Mesendoderm (in vitro differentiated cells): ENCODE data around the gene AGXT2.

Source experiments
- DNase-seq: peaks from one replicate; pipeline ENCODE4 v3.0.0; 2013
- H2AK5ac ChIP-seq: 2 replicates; pipeline ENCODE4 v1.6.1; 2013; ENCODE audit warnings: low read length, inconsistent platforms
- H2BK120ac ChIP-seq: 2 replicates; pipeline ENCODE4 v1.6.1; 2013; ENCODE audit warnings: low read depth, mild to moderate bottlenecking, low read length, moderate library complexity, mixed read lengths
- H2BK15ac ChIP-seq: replicated peaks from 2 replicates; pipeline ENCODE4 v1.6.1; 2013; ENCODE audit warnings: low read depth, mild to moderate bottlenecking, moderate library complexity
- H2BK5ac ChIP-seq: 2 replicates; pipeline ENCODE4 v1.6.1; 2013; ENCODE audit warnings: low read length, inconsistent platforms
- H3K18ac ChIP-seq: 2 replicates; pipeline ENCODE4 v1.6.1; 2013; ENCODE audit warnings: mild to moderate bottlenecking, low read length, mixed read lengths
- H3K23ac ChIP-seq: one replicate; pipeline ENCODE4 v1.6.1; 2013; ENCODE audit warnings: low read length
- H3K27ac ChIP-seq: 2 replicates; pipeline ENCODE4 v1.5.1; 2013; ENCODE audit warnings: low read depth, mild to moderate bottlenecking, inconsistent platforms, low read length, moderate library complexity
- H3K27me3 ChIP-seq: 2 replicates; pipeline ENCODE4 v1.6.1; 2013; ENCODE audit warnings: low read length, control low read depth, mild to moderate bottlenecking, inconsistent platforms; ENCODE audit not compliant: insufficient read depth, poor library complexity
- H3K36me3 ChIP-seq: 2 replicates; pipeline ENCODE4 v1.6.1; 2013; ENCODE audit warnings: low read length, inconsistent platforms; ENCODE audit not compliant: control insufficient read depth, insufficient read depth
- H3K4ac ChIP-seq: one replicate; pipeline ENCODE4 v1.6.1; 2013; ENCODE audit warnings: low read depth, mild to moderate bottlenecking, low read length, moderate library complexity
- H3K4me1 ChIP-seq: 2 replicates; pipeline ENCODE4 v1.6.1; 2013; ENCODE audit warnings: low read depth, low read length, inconsistent platforms; ENCODE audit not compliant: control insufficient read depth
- H3K4me2 ChIP-seq: 2 replicates; pipeline ENCODE4 v1.6.1; 2013; ENCODE audit warnings: low read length
- H3K4me3 ChIP-seq: 2 replicates; pipeline ENCODE4 v1.5.1; 2013; ENCODE audit warnings: mild to moderate bottlenecking, low read length
- H3K56ac ChIP-seq: one replicate; pipeline ENCODE4 v1.6.1; 2013; ENCODE audit warnings: low read length
- H3K79me1 ChIP-seq: 2 replicates; pipeline ENCODE4 v1.6.1; 2013; ENCODE audit warnings: low read length, inconsistent platforms
- H3K79me2 ChIP-seq: 2 replicates; pipeline ENCODE4 v1.6.1; 2013; ENCODE audit warnings: mild to moderate bottlenecking, low read length; ENCODE audit not compliant: control insufficient read depth, insufficient read depth
- H3K9ac ChIP-seq: 2 replicates; pipeline ENCODE4 v1.6.1; 2013; ENCODE audit warnings: low read length, inconsistent platforms
- H4K5ac ChIP-seq: one replicate; pipeline ENCODE4 v1.6.1; 2013; ENCODE audit warnings: low read length
- H4K8ac ChIP-seq: one replicate; pipeline ENCODE4 v1.6.1; 2013; ENCODE audit warnings: low read depth, mild to moderate bottlenecking, control low read depth, low read length, moderate library complexity
- WGBS: extraction: QIAGEN DNeasy Blood & Tissue Kit; methylation state at CpG from one replicate; pipeline ENCODE4 v1.1.7; 2013; ENCODE audit warnings: low lambda C conversion rate, missing lambda C conversion rate; ENCODE audit not compliant: insufficient coverage; ENCODE audit errors: extremely low coverage; 5-methylcytosine and 5-hydroxymethylcytosine counted together

Gene AGXT2

DNA sequence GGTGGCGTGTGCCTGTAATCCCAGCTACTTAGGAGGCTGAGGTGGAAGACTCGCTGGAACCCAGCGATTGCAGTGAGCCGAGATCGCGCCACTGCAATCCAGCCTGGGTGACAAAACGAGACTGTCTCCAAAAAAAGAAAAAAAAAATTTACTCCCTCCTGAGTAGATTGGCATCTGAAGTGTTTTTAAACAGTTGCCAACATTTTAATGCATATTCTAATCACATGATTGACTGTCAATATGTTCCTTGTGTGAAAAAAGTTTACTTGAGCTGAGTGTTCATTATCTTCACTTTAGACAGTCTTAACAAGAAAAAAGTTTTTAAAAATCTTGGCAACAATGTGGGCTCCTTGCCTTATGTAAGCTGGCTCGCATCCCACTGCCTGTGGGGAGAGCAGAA is 53.8 kb downstream of the AGXT2 start:
- Histone ChIP-seq H3K4me2 (no peak overlapping the region), H3K27ac (no peak overlapping the region), H4K5ac (no peak overlapping the region), H3K36me3 (no peaks in the 10 kb centered on the region), H2AK5ac (no peak overlapping the region), H3K9ac (no peak overlapping the region), H3K18ac (no peak overlapping the region), H3K79me1 (no peaks in the 10 kb centered on the region), H3K27me3 (no peaks in the 10 kb centered on the region), H4K8ac (no peak overlapping the region), H3K23ac (no peak overlapping the region), H3K4me1 (no peaks in the 10 kb centered on the region), H2BK5ac (no peak overlapping the region), H3K4me3 (no peak overlapping the region), H3K79me2 (no peaks in the 10 kb centered on the region), H2BK15ac (no peak overlapping the region), H3K4ac (no peak overlapping the region), H3K56ac (no peak overlapping the region), H2BK120ac (no peak overlapping the region)
- no peak for DNase-seq
- no CpG with 5 or more reads among the region's 8 CpGs for WGBS

DNA sequence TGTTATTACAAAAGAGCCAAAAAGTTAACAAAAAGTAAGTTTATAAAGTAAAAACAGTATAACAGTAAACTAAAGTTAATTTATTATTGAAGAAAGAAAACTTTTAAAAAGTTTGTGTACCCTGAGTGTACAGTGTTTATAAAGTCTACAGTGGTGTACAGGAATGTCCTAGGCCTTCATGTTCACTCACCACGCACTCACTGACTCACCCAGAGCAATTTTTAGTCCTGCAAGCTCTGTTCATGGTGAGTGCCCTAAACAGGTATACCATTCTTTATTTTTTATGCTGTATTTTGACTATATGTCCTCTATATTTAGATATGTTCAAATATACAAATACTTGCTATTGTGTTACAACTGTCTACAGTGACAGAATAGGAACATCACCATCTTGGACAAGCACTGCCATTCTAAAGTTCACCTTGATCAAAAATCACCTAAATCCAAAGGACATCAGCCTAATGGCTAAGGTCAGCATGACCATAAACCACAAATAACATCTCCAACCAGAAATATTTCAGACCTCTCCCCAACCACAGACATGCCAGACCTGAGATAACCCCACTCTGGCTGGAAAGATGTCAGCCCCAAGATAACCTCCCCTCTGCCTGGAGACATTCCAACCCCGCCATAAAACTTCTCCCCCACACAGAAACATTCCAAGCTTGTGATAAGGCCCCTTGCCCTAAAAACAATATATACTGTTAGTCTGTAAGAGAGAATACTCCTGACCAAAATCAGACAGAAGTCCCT is 56.1 kb downstream of the AGXT2 start:
- Histone ChIP-seq H3K4me3 (no peak overlapping the region), H4K8ac (no peak overlapping the region), H2BK15ac (no peak overlapping the region), H3K4me2 (no peak overlapping the region), H3K4ac (no peak overlapping the region), H3K56ac (no peak overlapping the region), H3K79me2 (no peaks in the 10 kb centered on the region), H4K5ac (no peak overlapping the region), H3K27ac (no peak overlapping the region), H3K9ac (no peak overlapping the region), H3K79me1 (no peaks in the 10 kb centered on the region), H3K18ac (no peak overlapping the region), H3K4me1 (no peaks in the 10 kb centered on the region), H3K27me3 (no peaks in the 10 kb centered on the region), H2AK5ac (no peak overlapping the region), H2BK120ac (peak overlapping the region; percentile 38), H3K36me3 (no peaks in the 10 kb centered on the region), H2BK5ac (no peak overlapping the region), H3K23ac (no peak overlapping the region)
- no peak for DNase-seq
- WGBS = no CpG with 5 or more reads among the region's 2 CpGs

DNA sequence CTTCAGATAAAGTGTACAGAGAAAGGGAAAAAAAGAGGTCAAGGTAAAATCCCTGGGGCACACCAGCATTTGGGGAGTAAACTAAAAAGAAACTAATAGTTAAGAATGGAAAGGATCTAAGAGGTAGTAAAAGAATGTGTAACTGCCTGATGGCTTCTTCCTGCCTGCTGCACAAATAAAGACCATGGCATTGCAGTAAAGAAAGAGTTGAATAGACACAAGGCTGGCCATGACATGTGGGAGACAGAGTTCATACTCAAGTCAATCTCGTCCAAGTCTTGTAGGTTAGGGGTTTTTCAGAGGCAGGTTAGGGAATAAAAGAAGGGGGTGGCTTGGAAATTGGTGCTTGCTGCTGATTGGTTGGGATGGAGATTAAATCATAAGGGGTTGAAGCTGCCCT is 60.8 kb downstream of the AGXT2 start:
- Histone ChIP-seq H3K9ac (no peak overlapping the region), H3K79me2 (no peaks in the 10 kb centered on the region), H3K4me2 (no peak overlapping the region), H3K56ac (no peak overlapping the region), H4K5ac (no peak overlapping the region), H4K8ac (no peak overlapping the region), H3K4me1 (no peaks in the 10 kb centered on the region), H3K23ac (no peak overlapping the region), H2BK15ac (no peak overlapping the region), H3K4ac (no peak overlapping the region), H2BK5ac (no peak overlapping the region), H3K36me3 (no peaks in the 10 kb centered on the region), H3K27me3 (no peaks in the 10 kb centered on the region), H3K18ac (no peak overlapping the region), H3K27ac (no peak overlapping the region), H2BK120ac (no peak overlapping the region), H3K79me1 (no peaks in the 10 kb centered on the region), H3K4me3 (no peak overlapping the region), H2AK5ac (no peak overlapping the region)
- WGBS = no CpG with 5 or more reads among the region's 1 CpG
- DNase-seq = no peak

- Histone ChIP-seq H3K36me3 (no peaks in the 10 kb centered on the region), H3K18ac (no peak overlapping the region), H3K9ac (no peak overlapping the region), H3K27me3 (no peaks in the 10 kb centered on the region), H2BK15ac (no peak overlapping the region), H3K4me2 (no peak overlapping the region), H3K79me2 (no peaks in the 10 kb centered on the region), H3K4me1 (no peaks in the 10 kb centered on the region), H2AK5ac (no peak overlapping the region), H2BK5ac (no peak overlapping the region), H4K5ac (no peak overlapping the region), H3K23ac (no peak overlapping the region), H3K56ac (no peak overlapping the region), H3K27ac (no peak overlapping the region), H2BK120ac (no peak overlapping the region), H3K4me3 (no peak overlapping the region), H3K4ac (no peak overlapping the region), H3K79me1 (no peaks in the 10 kb centered on the region), H4K8ac (no peak overlapping the region)
- WGBS = no CpG with 5 or more reads among the region's 4 CpGs
- no peak for DNase-seq
Measured at GRCh38 chr5:34982823-34983222, 64.9 kb downstream of the AGXT2 start.

DNA sequence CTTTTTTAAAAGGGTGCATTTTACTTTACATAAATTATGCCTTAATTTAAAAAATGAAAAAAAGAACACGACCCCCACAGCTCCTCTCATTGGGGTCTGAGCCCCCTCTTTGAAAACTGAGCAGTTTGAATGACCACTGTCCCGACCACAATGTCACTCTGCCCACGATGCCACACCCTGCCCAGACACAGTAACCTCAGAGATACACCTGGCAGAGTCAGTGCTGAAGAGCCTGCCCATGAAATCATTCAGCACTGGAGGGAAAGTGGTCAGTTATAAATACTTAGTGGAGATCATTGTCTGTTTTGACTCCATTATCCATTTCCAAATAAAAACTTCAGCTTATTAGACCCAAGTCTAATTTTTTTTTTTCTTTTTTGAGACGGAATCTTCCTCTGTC is 69.1 kb downstream of the AGXT2 start:
- H3K4me1 ChIP-seq = no peaks in the 10 kb centered on the region
- no peak overlapping the region for H4K5ac ChIP-seq
- DNase-seq = no peak
- H3K23ac ChIP-seq = no peak overlapping the region
- no peak overlapping the region for H3K4me2 ChIP-seq
- no peaks in the 10 kb centered on the region for H3K79me1 ChIP-seq
- H3K9ac ChIP-seq = no peak overlapping the region
- H3K27me3 ChIP-seq = no peaks in the 10 kb centered on the region
- no peak overlapping the region for H3K27ac ChIP-seq
- H2BK15ac ChIP-seq = no peak overlapping the region
- H3K36me3 ChIP-seq = no peaks in the 10 kb centered on the region
- no peak overlapping the region for H4K8ac ChIP-seq
- no peaks in the 10 kb centered on the region for H3K79me2 ChIP-seq
- H2BK120ac ChIP-seq = no peak overlapping the region
- H2BK5ac ChIP-seq = no peak overlapping the region
- no peak overlapping the region for H3K4ac ChIP-seq
- whole genome bisulfite sequencing = no CpG with 5 or more reads among the region's 4 CpGs
- H3K56ac ChIP-seq = no peak overlapping the region
- no peak overlapping the region for H2AK5ac ChIP-seq
- H3K4me3 ChIP-seq = no peak overlapping the region
- no peak overlapping the region for H3K18ac ChIP-seq
